ENCODE data around the gene AIG1. TPM values are rescaled to one million over a fixed set of nuclear protein-coding genes. Genes with fewer than 3 reads are reported as not detected.

Gene AIG1
- polyA plus RNA-seq, 1 of the 3 experiments (the other 2 are of a cell fraction), result 36.8 TPM

- peak; percentile 75 for TF ChIP-seq REST (IDR thresholded peaks at IDR 0.05; ENCODE audit: low read depth, low read length)
- peak; percentile 94 for TF ChIP-seq RCOR1 (IDR thresholded peaks at IDR 0.05; ENCODE audit: low read length)
- TF ChIP-seq TAF1 (IDR thresholded peaks at IDR 0.05; ENCODE audit: borderline replicate concordance, low read depth, low read length), result 0 out of 2 replicates have a peak, but pooled peaks have one; percentile 25
- TF ChIP-seq NFIC (IDR thresholded peaks at IDR 0.05; ENCODE audit: borderline replicate concordance), result peak; percentile 94
- peak; percentile 70 for TF ChIP-seq MXI1 (IDR thresholded peaks at IDR 0.05; ENCODE audit: low read depth, low read length)
- peak; percentile 82; the same call in 1 of the 2 replicates for TF ChIP-seq SIN3A (IDR thresholded peaks at IDR 0.05; ENCODE audit: borderline replicate concordance, low read depth, low read length)
- TF ChIP-seq MAX (IDR thresholded peaks at IDR 0.05; ENCODE audit: low read depth), result peak; percentile 50; the same call in 1 of the 2 replicates
- peak; percentile 82 for TF ChIP-seq FOSL2 (IDR thresholded peaks at IDR 0.05; ENCODE audit: borderline replicate concordance, low read depth)
- no peak for TF ChIP-seq GABPA (IDR thresholded peaks at IDR 0.05; ENCODE audit: low read depth)
- no peak for TF ChIP-seq ELF1 (IDR thresholded peaks at IDR 0.05)
- TF ChIP-seq RAD21 (IDR thresholded peaks at IDR 0.05; ENCODE audit: low read length), result peak; percentile 14; the same call in 1 of the 2 replicates
- no peak for TF ChIP-seq GATA2 (CRISPR knock-in tag; IDR thresholded peaks at IDR 0.05)
- peak; percentile 87 for TF ChIP-seq JUND (IDR thresholded peaks at IDR 0.05)
- peak; percentile 97 for TF ChIP-seq PBX3 (IDR thresholded peaks at IDR 0.05)
- TF ChIP-seq RFX5 (IDR thresholded peaks at IDR 0.05; ENCODE audit: low read length), result no peak
- TF ChIP-seq USF2 (IDR thresholded peaks at IDR 0.05; ENCODE audit: borderline replicate concordance, low read depth, low read length), result no peak
Measured at GRCh38 chr6:143271024-143271423, 210.3 kb downstream of the AIG1 start (continued).

GRCh38 chr6:143276436-143276835 lies 215.7 kb downstream of the AIG1 start:
- Histone ChIP-seq H4K20me1 (ENCODE audit: insufficient read depth) (no peaks in the 10 kb centered on the region), H2AFZ (ENCODE audit: low read depth) (no peak overlapping the region), H3K4me2 (no peak overlapping the region), H3K27me3 (ENCODE audit: insufficient read depth) (no peaks in the 10 kb centered on the region), H3K9ac (no peak overlapping the region), H3K36me3 (replicated peaks in 1 of 2; ENCODE audit: control insufficient read depth in 1 of 2, insufficient read depth in 2 of 2, low read length in 1 of 2) (no peaks in the 10 kb centered on the region), H3F3A (replicated peaks; ENCODE audit: insufficient read depth) (peaks cover 4% of the 10 kb centered on the region), H3K79me2 (ENCODE audit: insufficient read depth) (no peaks in the 10 kb centered on the region), H3K4me3 (ENCODE audit: low read depth in 2 of 2, low read length in 1 of 2) (no peak overlapping the region), H3K27ac (ENCODE audit: low read depth in 2 of 2, low read length in 1 of 2) (no peak overlapping the region), H3K9me3 (no peaks in the 10 kb centered on the region), H3K9me2 (no peaks in the 10 kb centered on the region), H3K4me1 (ENCODE audit: control insufficient read depth in 1 of 2, insufficient read depth in 2 of 2, low read depth in 1 of 2, low read length in 1 of 2) (peaks cover 0 to 2% of the 10 kb centered on the region in 2 experiments; a peak in 2 of 4 replicates)
- no peak for TF ChIP-seq MXI1 (IDR thresholded peaks at IDR 0.05; ENCODE audit: low read depth, low read length)
- TF ChIP-seq FOSL2 (IDR thresholded peaks at IDR 0.05; ENCODE audit: borderline replicate concordance, low read depth), result no peak
- TF ChIP-seq POLR2AphosphoS5 (IDR thresholded peaks at IDR 0.05; ENCODE audit: low read depth, low read length), result no peak
- no peak for TF ChIP-seq GATA2 (CRISPR knock-in tag; IDR thresholded peaks at IDR 0.05)
- 76% methylated on average over 4 of the region's 4 CpGs for WGBS (ENCODE audit: low lambda C conversion rate)
- ChIA-PET CTCF (no interaction called here), POLR2A (no interaction called here)
- no peak for DNase-seq
